Body of pancreas (tissue), 4 donors: ENCODE results near the gene GGTLC3.
"Not testable (repeated sequence)": the region's sequence is repeated elsewhere in the genome, so short reads cannot be mapped to it uniquely, and the experiment has no call there.

Source experiments
- CTCF ChIP-seq, 7 experiments: fragments of 450-650 bp in 4 of 7; fragments of 200-600 bp in 3 of 7; sonication (generic) in 3 of 7; IDR thresholded peaks; one replicate each; pipeline ENCODE4 v1.5.1; 2016 to 2019; ENCODE audit warnings: antibody characterized with exemption in 7 of 7
- POLR2A ChIP-seq, 3 donors: fragments of 450-650 bp; IDR thresholded peaks; one replicate each; pipeline ENCODE4 v1.6.1; 2016; ENCODE audit warnings: antibody characterized with exemption in 3 of 3, mild to moderate bottlenecking in 2 of 3

DNA sequence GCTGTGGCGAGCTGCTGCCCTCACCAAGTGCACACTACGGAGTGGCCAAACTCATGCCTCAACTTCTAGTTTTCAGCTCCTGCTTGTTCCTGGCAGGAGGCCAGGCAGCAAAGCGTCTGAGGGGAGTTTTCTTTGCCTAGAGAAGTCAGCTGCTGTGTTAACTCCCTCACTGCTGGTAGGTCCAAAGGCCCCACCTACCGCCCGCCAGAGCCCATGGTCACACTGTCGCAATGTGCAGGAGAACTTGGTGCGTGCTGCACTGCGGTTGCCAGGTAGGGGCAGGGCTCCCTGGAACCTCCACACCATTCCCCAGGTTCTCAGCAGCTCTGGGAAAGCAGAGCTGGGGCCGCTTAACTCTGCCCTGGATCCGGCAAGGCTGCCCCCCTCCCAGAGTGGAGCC, 5.6 kb downstream of the GGTLC3 start:
- TF ChIP-seq CTCF, POLR2A (IDR thresholded peaks at IDR 0.05): not testable (repeated sequence)
